Adrenal gland (tissue), 12 donors: Measurements from ENCODE around the gene HIGD2A. TPM values are rescaled to one million over a fixed set of nuclear protein-coding genes. Genes with fewer than 3 reads are reported as not detected.

ENCODE experiments used
- DNase-seq, 7 donors: peaks; one replicate each; pipeline ENCODE4 v3.0.0-alpha.2; 2019 to 2020
- H3K27ac ChIP-seq, 5 donors: fragments of 200-600 bp; sonication (generic) in 4 of 5; 1 replicate in 3 of 5; 2 replicates in 2 of 5; pipeline versions ENCODE4 v1.5.1 to v1.8.0; 2016 to 2020; ENCODE audit warnings: mild to moderate bottlenecking in 1 of 5
- H3K27me3 ChIP-seq: fragments of 200-600 bp; 2 replicates; pipeline ENCODE4 v1.8.0; 2021
- H3K36me3 ChIP-seq, 2 donors: fragments of 200-600 bp; replicated peaks in 1 of 2; 1 replicate in 1 of 2; 2 replicates in 1 of 2; pipeline versions ENCODE4 v1.5.1 to v1.8.0; 2018 to 2022
- H3K4me1 ChIP-seq, 2 donors: fragments of 200-600 bp; replicated peaks in 1 of 2; 1 replicate in 1 of 2; 2 replicates in 1 of 2; pipeline versions ENCODE4 v1.5.1 to v1.8.0; 2018 to 2021
- H3K4me3 ChIP-seq, 4 donors: fragments of 200-600 bp; sonication (generic) in 3 of 4; one replicate each; pipeline ENCODE4 v1.5.1; 2016 to 2018
- H3K9me3 ChIP-seq, 3 donors: fragments of 200-600 bp; sonication (generic) in 1 of 3; replicated peaks in 1 of 3; 1 replicate in 2 of 3; 2 replicates in 1 of 3; pipeline versions ENCODE4 v1.5.1 to v1.8.0; 2016 to 2021
- POLR2A ChIP-seq, 2 donors: fragments of 450-650 bp; IDR thresholded peaks; one replicate each; pipeline ENCODE4 v1.6.1; 2017; ENCODE audit warnings: antibody characterized with exemption in 2 of 2, mild to moderate bottlenecking in 2 of 2, moderate library complexity in 1 of 2
- WGBS, 4 donors: extraction: QIAGEN DNeasy Blood & Tissue Kit in 2 of 4; methylation state at CpG; one replicate each; pipeline versions ENCODE4 v1.1.5 to v1.1.7; 2013 to 2017; 5-methylcytosine and 5-hydroxymethylcytosine counted together
- intact Hi-C, 2 donors: fragments of 100-400 bp; cut with DNase I; formaldehyde crosslinking; loops; one replicate each; pipeline versions ENCODE4 v1.14.1 to v1.15.0; 2022 to 2023
- polyA plus RNA-seq, 3 donors: library from polyadenylated mRNA; stranded (reverse); fragments of 200-250 nt in 2 of 3; fragments of 350-450 nt in 1 of 3; fragmentation: Illumina TruSeq in 1 of 3; extraction: RNeasy Lipid Tissue Mini Kit (QIAGEN cat#74804) in 1 of 3; gene quantifications; one replicate each; pipeline ENCODE4 v1.2.3, GENCODE V29; 2013 to 2014
- total RNA-seq, 9 donors: library from RNA; depleted of rRNA in 4 of 9; stranded (reverse); fragments of >200 nt in 4 of 9; fragments of 120-200 nt in 1 of 9; fragmentation: NEBNext Ultra II Directional in 1 of 9; extraction: Animal tissue kit (Norgen Biotek cat#: 25700) in 1 of 9; gene quantifications; one replicate each; pipeline versions ENCODE4 v1.1.0 to v1.2.4, GENCODE V29; 2013 to 2023
- TF ChIP-seq, protein P1 (sequence below), 6 experiments: fragments of 450-650 bp in 4 of 6; fragments of 200-600 bp in 2 of 6; sonication (generic) in 1 of 6; IDR thresholded peaks; 1 replicate in 5 of 6; 2 replicates in 1 of 6; pipeline versions ENCODE4 v1.5.1 to v1.8.0; 2016 to 2021; ENCODE audit warnings: antibody characterized with exemption in 6 of 6, mild to moderate bottlenecking in 2 of 6, moderate library complexity in 1 of 6
- donor health status: healthy with polysubstance abuse.
- donor health status: Bipolar disorder and iron deficiency.
- donor health status: DM: yes; HTN: yes; CAD: no.
- donor health status: DM: no; HTN: no; CAD: no.
- donor health status: DM: no; HTN: no; CAD: no.
- donor health status: DM: yes; HTN: yes; CAD: no.

Gene HIGD2A
- total and polyA plus RNA-seq, 12 donors, result 112 to 492 (median 214) TPM

DNA sequence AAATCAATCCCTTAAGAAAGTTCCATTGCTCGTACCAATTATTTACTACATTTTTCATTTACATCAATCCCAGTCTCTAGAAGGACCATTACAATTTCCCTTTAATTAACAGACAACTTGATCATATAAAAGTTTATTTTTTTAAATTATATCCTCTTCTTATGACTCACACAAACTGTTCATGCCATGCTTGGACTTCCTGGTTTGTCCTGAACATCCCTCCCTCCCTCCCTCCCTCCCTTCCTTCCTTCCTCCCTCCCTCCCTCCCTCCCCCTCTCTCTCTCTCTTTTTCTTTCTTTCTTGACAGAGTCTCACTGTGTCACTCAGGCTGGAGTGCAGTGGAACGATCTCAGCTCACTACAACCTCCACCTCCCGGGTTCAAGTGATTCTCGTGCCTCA lies 39.4 kb downstream of the HIGD2A start:
- TF ChIP-seq, protein P1, sequence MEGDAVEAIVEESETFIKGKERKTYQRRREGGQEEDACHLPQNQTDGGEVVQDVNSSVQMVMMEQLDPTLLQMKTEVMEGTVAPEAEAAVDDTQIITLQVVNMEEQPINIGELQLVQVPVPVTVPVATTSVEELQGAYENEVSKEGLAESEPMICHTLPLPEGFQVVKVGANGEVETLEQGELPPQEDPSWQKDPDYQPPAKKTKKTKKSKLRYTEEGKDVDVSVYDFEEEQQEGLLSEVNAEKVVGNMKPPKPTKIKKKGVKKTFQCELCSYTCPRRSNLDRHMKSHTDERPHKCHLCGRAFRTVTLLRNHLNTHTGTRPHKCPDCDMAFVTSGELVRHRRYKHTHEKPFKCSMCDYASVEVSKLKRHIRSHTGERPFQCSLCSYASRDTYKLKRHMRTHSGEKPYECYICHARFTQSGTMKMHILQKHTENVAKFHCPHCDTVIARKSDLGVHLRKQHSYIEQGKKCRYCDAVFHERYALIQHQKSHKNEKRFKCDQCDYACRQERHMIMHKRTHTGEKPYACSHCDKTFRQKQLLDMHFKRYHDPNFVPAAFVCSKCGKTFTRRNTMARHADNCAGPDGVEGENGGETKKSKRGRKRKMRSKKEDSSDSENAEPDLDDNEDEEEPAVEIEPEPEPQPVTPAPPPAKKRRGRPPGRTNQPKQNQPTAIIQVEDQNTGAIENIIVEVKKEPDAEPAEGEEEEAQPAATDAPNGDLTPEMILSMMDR (IDR thresholded peaks at IDR 0.05), result no peak
- no peak for TF ChIP-seq POLR2A (IDR thresholded peaks at IDR 0.05)
- intact Hi-C loops, result no loop called here
- 65 to 74% (median 70%) methylated on average over 4 of the region's 4 CpGs for WGBS, 4 donors
- Histone ChIP-seq H3K4me3 (no peak overlapping the region), H3K36me3 (no peaks in the 10 kb centered on the region), H3K4me1 (no peaks in the 10 kb centered on the region), H3K9me3 (peaks cover 0 to 3% (median 0%) of the 10 kb centered on the region in 3 donors), H3K27ac (no peak overlapping the region), H3K27me3 (no peaks in the 10 kb centered on the region)
- DNase-seq, result no peak

DNA sequence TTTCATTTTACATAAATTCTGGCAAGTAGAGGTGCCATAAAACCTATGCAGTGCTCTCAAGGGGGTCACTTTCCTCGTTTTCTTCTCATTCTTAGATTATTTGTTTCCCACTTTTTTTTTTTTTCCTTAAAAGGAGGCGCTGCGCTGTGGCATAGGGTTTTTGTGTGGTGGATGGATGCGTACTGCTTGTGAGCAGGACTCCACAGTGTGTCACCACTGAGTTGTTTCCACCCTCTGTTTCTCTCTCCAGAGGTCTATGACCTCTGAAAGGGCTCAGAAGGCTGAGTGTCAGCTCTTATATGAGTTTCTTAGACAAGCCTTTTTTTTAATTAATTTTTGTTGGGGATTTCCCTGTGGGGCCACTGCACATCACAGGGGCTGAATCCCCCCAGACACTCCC lies 41.4 kb downstream of the HIGD2A start:
- H3K27ac ChIP-seq, result no peak overlapping the region
- intact Hi-C loops, result no loop called here
- H3K4me1 ChIP-seq, result no peaks in the 10 kb centered on the region
- WGBS, 4 donors, result 63 to 77% (median 69%) methylated on average over 4 of the region's 4 CpGs
- H3K4me3 ChIP-seq, result no peak overlapping the region
- H3K36me3 ChIP-seq, result no peaks in the 10 kb centered on the region
- DNase-seq, result no peak
- no peaks in the 10 kb centered on the region for H3K27me3 ChIP-seq
- H3K9me3 ChIP-seq, result peaks cover 0 to 3% (median 0%) of the 10 kb centered on the region in 3 donors
- TF ChIP-seq POLR2A (IDR thresholded peaks at IDR 0.05), result no peak
- TF ChIP-seq, protein P1 (IDR thresholded peaks at IDR 0.05), result no peak

DNA sequence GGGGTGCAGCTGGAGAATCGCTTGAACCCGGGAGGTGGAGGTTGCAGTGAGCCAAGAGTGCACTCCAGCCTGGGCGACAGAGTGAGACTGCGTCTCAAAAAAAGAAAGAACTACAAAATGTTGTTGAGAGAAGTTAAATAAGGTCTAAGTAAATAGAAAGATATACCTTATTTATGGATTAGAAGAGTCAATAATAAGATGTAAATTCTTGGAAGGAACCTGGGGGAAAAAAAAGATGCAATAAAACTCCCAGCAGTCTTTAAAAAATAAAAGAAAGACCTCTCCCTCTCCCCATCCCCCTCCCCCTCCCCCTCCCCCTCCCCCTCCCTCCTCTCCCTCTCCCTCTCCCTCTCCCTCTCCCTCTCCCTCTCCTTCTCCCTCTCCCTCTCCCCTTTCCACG lies 44.2 kb downstream of the HIGD2A start:
- DNase-seq, result no peak
- Histone ChIP-seq H3K27ac (no peak overlapping the region), H3K27me3 (no peaks in the 10 kb centered on the region), H3K36me3 (no peaks in the 10 kb centered on the region), H3K9me3 (peaks cover 0 to 1% (median 0%) of the 10 kb centered on the region in 3 donors), H3K4me3 (no peak overlapping the region), H3K4me1 (no peaks in the 10 kb centered on the region)
- 87 to 90% (median 90%) methylated on average over 4 to 5 of the region's 5 CpGs for WGBS, 4 donors
- intact Hi-C loops, result no loop called here
- no peak for TF ChIP-seq POLR2A (IDR thresholded peaks at IDR 0.05)
- TF ChIP-seq, protein P1 (IDR thresholded peaks at IDR 0.05), result no peak

DNA sequence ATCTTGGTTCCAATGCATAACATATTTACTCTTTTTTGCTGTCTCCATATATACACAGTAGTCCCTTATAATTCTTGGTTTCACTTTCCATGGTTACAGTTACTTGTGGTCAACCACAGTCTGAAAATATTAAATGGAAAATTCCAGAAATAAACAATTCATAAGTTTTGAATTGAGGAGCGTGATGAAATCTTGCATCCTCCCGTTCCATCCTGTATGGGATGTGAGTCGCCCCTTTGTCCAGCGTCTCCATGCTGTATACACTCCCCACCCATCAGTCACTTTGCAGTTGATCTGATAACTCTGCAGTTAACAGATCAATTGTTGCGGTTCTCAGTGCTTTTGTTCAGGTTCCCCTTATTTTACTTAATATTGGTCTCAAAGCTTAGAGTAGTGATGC lies 48.1 kb downstream of the HIGD2A start:
- 34 to 58% (median 45%) methylated on average over 5 of the region's 5 CpGs for WGBS, 4 donors
- DNase-seq, result no peak
- Histone ChIP-seq H3K27ac (no peak overlapping the region), H3K36me3 (no peaks in the 10 kb centered on the region), H3K4me1 (no peaks in the 10 kb centered on the region), H3K27me3 (no peaks in the 10 kb centered on the region), H3K9me3 (no peaks in the 10 kb centered on the region), H3K4me3 (no peak overlapping the region)
- TF ChIP-seq POLR2A (IDR thresholded peaks at IDR 0.05), result no peak
- TF ChIP-seq, protein P1 (IDR thresholded peaks at IDR 0.05), result no peak
- intact Hi-C loops, result no loop called here
